ENCODE measurements around the gene HEXA.

HEXA gene

DNA sequence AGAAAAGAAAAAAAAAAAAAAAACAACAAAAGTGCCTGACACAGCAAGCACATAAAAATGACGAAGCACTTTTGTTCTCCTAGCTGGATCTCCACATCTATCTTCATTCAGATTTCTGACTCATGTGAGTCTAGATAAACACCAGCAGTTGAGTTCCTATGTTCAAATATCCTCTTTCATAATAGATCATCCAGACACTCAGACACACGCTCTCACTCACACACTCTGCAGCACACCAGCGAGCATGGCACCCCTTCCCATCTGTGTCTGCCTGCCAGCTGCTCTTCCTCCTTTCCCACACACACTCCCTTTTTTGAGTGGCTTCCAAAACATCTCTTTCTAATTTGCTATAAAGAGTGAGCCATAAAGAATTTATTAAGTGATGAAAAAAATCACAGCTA, 36.0 kb downstream of the HEXA start (continued):
- TF ChIP-seq PATZ1 (CRISPR knock-in tag; IDR thresholded peaks at IDR 0.05; ENCODE audit: borderline replicate concordance) (no peak), ZFP3 (CRISPR knock-in tag; IDR thresholded peaks at IDR 0.05) (no peak), ZC3H10 (CRISPR knock-in tag; IDR thresholded peaks at IDR 0.05) (no peak), OSR1 (CRISPR knock-in tag; IDR thresholded peaks at IDR 0.05) (no peak), ZFP30 (CRISPR knock-in tag; IDR thresholded peaks at IDR 0.05) (no peak), ARNTL (CRISPR knock-in tag; IDR thresholded peaks at IDR 0.05; ENCODE audit: borderline replicate concordance, low read depth) (no peak), ESRRG (CRISPR knock-in tag; IDR thresholded peaks at IDR 0.05) (no peak), CSDC2 (CRISPR knock-in tag; IDR thresholded peaks at IDR 0.05) (no peak), ZNF70 (CRISPR knock-in tag; IDR thresholded peaks at IDR 0.05) (no peak), ZNF8 (CRISPR knock-in tag; IDR thresholded peaks at IDR 0.05) (no peak), ISL1 (CRISPR knock-in tag; IDR thresholded peaks at IDR 0.05) (peak; percentile 59), ZNF565 (CRISPR knock-in tag; conservative IDR thresholded peaks at IDR 0.05; ENCODE audit: low read depth) (no peak), RARB (CRISPR knock-in tag; IDR thresholded peaks at IDR 0.05) (no peak), GLIS3 (CRISPR knock-in tag; IDR thresholded peaks at IDR 0.05) (no peak), PPARA (CRISPR knock-in tag; IDR thresholded peaks at IDR 0.05; ENCODE audit: borderline replicate concordance) (no peak)
- TF ChIP-seq, protein P1, sequence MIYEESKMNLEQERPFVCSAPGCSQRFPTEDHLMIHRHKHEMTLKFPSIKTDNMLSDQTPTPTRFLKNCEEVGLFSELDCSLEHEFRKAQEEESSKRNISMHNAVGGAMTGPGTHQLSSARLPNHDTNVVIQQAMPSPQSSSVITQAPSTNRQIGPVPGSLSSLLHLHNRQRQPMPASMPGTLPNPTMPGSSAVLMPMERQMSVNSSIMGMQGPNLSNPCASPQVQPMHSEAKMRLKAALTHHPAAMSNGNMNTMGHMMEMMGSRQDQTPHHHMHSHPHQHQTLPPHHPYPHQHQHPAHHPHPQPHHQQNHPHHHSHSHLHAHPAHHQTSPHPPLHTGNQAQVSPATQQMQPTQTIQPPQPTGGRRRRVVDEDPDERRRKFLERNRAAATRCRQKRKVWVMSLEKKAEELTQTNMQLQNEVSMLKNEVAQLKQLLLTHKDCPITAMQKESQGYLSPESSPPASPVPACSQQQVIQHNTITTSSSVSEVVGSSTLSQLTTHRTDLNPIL (CRISPR knock-in tag; IDR thresholded peaks at IDR 0.05; ENCODE audit: low read depth): no peak
- TF ChIP-seq, protein P2, sequence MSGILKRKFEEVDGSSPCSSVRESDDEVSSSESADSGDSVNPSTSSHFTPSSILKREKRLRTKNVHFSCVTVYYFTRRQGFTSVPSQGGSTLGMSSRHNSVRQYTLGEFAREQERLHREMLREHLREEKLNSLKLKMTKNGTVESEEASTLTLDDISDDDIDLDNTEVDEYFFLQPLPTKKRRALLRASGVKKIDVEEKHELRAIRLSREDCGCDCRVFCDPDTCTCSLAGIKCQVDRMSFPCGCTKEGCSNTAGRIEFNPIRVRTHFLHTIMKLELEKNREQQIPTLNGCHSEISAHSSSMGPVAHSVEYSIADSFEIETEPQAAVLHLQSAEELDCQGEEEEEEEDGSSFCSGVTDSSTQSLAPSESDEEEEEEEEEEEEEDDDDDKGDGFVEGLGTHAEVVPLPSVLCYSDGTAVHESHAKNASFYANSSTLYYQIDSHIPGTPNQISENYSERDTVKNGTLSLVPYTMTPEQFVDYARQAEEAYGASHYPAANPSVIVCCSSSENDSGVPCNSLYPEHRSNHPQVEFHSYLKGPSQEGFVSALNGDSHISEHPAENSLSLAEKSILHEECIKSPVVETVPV (CRISPR knock-in tag; IDR thresholded peaks at IDR 0.05): no peak

DNA sequence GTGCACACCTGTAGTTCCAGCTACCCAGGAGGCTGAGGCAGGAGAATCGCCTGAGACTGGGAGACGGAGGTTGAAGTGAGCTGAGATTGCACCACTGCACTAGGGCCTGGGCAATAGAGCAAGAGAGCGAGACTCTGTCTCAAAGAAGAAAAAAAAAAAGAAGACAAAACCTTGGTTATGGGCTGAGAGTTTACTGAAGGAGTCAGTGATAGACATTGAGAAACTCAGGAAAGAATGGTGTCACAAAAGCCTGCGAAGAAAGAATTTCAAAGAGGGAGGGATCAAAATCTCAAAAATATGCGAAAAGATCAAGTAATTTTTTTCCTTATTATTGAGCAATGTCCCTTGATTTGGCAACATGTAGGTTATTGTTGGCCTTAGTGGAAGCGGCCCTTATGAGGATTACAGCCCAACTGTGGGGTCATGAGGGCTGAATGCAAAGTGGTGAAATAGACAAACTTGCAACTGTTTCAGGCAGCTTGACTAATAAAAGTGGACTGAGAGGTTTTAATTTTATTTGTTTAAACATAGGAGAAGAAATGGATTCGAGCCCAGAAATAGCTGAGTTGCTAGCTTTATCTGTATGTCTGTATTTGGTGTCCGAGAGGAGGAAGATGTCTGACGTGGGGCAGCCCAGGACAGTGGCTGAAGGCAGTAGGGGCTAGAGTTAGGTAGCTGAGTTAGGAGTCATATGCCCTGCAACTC, 37.0 kb downstream of the HEXA start:
- TF ChIP-seq ZNF565 (CRISPR knock-in tag; conservative IDR thresholded peaks at IDR 0.05; ENCODE audit: low read depth): no peak
- TF ChIP-seq SNAI2 (CRISPR knock-in tag; IDR thresholded peaks at IDR 0.05): no peak
- no peak for TF ChIP-seq ZC3H10 (CRISPR knock-in tag; IDR thresholded peaks at IDR 0.05)
- no peak for TF ChIP-seq TCF4 (CRISPR knock-in tag; IDR thresholded peaks at IDR 0.05; ENCODE audit: borderline replicate concordance)
- no peak for TF ChIP-seq ZFP30 (CRISPR knock-in tag; IDR thresholded peaks at IDR 0.05)
- TF ChIP-seq, protein P3, sequence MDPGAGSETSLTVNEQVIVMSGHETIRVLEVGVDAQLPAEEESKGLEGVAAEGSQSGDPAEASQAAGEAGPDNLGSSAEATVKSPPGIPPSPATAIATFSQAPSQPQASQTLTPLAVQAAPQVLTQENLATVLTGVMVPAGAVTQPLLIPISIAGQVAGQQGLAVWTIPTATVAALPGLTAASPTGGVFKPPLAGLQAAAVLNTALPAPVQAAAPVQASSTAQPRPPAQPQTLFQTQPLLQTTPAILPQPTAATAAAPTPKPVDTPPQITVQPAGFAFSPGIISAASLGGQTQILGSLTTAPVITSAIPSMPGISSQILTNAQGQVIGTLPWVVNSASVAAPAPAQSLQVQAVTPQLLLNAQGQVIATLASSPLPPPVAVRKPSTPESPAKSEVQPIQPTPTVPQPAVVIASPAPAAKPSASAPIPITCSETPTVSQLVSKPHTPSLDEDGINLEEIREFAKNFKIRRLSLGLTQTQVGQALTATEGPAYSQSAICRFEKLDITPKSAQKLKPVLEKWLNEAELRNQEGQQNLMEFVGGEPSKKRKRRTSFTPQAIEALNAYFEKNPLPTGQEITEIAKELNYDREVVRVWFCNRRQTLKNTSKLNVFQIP (CRISPR knock-in tag; IDR thresholded peaks at IDR 0.05; ENCODE audit: borderline replicate concordance, low read depth): no peak
- no peak for TF ChIP-seq PPARA (CRISPR knock-in tag; IDR thresholded peaks at IDR 0.05; ENCODE audit: borderline replicate concordance)
- TF ChIP-seq, protein P4, sequence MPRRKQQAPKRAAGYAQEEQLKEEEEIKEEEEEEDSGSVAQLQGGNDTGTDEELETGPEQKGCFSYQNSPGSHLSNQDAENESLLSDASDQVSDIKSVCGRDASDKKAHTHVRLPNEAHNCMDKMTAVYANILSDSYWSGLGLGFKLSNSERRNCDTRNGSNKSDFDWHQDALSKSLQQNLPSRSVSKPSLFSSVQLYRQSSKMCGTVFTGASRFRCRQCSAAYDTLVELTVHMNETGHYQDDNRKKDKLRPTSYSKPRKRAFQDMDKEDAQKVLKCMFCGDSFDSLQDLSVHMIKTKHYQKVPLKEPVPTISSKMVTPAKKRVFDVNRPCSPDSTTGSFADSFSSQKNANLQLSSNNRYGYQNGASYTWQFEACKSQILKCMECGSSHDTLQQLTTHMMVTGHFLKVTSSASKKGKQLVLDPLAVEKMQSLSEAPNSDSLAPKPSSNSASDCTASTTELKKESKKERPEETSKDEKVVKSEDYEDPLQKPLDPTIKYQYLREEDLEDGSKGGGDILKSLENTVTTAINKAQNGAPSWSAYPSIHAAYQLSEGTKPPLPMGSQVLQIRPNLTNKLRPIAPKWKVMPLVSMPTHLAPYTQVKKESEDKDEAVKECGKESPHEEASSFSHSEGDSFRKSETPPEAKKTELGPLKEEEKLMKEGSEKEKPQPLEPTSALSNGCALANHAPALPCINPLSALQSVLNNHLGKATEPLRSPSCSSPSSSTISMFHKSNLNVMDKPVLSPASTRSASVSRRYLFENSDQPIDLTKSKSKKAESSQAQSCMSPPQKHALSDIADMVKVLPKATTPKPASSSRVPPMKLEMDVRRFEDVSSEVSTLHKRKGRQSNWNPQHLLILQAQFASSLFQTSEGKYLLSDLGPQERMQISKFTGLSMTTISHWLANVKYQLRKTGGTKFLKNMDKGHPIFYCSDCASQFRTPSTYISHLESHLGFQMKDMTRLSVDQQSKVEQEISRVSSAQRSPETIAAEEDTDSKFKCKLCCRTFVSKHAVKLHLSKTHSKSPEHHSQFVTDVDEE (CRISPR knock-in tag; IDR thresholded peaks at IDR 0.05): no peak
- TF ChIP-seq TOX (CRISPR knock-in tag; IDR thresholded peaks at IDR 0.05; ENCODE audit: borderline replicate concordance): no peak
- TF ChIP-seq ESRRG (CRISPR knock-in tag; IDR thresholded peaks at IDR 0.05): no peak
- TF ChIP-seq ISL1 (CRISPR knock-in tag; IDR thresholded peaks at IDR 0.05): no peak
- no peak for TF ChIP-seq ZNF8 (CRISPR knock-in tag; IDR thresholded peaks at IDR 0.05)
- no peak for TF ChIP-seq OSR1 (CRISPR knock-in tag; IDR thresholded peaks at IDR 0.05)
- ATAC-seq: no peak
